ENCODE data around the gene FHOD3. TPM values are rescaled to one million over a fixed set of nuclear protein-coding genes. Genes with fewer than 3 reads are reported as not detected.
"Not testable (repeated sequence)": the region's sequence is repeated elsewhere in the genome, so short reads cannot be mapped to it uniquely, and the experiment has no call there.

FHOD3 gene
- total RNA-seq, 1 experiment from 2014 or later = 13.0 TPM

DNA sequence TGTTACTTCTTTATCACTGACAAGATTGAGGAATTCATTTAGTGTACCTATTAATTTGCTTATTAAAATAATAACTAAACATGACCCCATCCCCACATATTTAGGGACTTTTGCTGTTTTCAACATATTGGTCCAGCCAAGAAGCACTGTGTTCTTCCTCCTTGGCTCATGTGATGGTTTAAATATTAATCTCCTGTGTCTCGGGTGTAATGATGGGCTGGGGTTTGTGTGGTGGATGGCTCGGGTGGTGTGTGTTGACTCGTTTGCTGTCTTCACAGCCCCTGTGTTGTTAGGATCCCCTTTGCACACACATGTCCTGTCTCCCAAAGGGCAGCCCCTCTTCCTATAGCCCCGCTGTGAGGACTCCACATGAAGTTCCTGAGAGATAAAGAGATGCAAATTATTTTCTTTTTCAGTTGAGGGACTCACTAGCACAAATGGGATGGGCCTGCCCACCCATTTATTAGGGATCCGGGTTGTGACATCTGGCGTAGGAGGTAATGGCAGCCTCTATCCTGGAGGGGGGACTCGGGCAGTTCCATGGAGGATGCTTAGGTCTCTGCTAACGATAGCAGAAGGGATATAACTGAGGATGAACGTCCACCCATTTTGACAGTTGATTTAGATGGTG is 53.4 kb downstream of the FHOD3 start:
- no peak for DNase-seq (ENCODE audit: low spot score)

DNA sequence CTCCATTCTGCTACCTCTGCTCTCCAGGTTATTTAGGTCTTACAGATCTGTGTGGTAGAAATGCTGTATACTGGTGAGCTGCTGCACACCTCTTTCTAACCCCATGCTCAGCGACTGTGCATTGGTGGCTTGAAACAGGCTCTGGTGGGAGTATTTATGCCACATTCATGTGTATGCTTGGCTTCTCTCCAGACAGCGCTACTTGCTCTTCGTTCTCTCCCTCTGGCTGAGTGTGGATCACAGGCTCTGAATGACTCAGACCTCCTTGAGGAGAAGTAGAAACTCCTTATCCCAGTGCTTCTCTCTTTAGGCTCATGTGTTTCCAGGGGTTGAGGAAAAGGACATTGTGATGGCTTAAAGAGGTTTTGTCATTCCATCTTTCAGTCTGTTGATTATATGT is 54.9 kb downstream of the FHOD3 start:
- peak; percentile 82 for DNase-seq (ENCODE audit: low spot score)

- no peak for DNase-seq (ENCODE audit: low spot score)
Observed at GRCh38 chr18:36354989-36355388, 57.5 kb downstream of the FHOD3 start.

- DNase-seq (ENCODE audit: low spot score) = no peak
Observed at GRCh38 chr18:36355511-36355910, 58.0 kb downstream of the FHOD3 start.

DNA sequence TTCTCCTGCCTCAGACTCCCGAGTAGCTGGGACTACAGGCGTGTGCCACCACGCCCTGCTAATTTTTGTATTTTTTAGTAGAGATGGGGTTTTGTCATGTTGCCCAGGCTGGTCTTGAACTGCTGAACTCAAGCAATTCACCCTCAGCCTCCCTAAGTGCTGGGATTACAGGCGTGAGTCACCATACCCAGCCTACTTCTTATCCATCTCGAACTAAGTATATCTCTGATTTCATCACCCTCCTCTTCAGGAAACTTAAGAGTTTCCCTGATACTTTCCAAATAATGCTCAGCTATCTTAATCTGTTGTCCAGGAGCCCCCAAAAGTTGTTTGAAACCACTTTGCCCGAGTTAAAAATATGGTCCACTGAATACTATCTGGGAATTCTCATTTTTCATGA is 59.2 kb downstream of the FHOD3 start:
- DNase-seq (ENCODE audit: low spot score) = not testable (repeated sequence)

DNA sequence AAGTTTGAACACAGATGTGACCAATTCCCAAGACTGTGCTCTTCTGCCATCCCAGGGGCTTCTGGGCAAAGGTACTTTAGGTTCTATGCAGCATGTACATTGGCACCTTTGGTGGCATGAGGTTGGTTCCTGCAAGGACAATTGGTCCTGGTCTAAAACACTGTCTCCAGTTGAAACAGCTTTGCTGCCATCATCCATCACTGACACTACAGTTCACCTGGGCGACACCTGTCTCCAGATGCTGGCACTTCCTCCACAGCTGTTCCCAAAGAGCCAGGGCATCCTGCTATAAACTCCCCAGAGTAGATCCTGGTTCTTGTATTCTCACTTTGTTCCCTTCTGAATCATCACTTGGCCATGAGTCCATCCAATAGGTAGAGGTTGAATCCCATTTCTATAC is 60.6 kb downstream of the FHOD3 start:
- DNase-seq (ENCODE audit: low spot score) = no peak

DNA sequence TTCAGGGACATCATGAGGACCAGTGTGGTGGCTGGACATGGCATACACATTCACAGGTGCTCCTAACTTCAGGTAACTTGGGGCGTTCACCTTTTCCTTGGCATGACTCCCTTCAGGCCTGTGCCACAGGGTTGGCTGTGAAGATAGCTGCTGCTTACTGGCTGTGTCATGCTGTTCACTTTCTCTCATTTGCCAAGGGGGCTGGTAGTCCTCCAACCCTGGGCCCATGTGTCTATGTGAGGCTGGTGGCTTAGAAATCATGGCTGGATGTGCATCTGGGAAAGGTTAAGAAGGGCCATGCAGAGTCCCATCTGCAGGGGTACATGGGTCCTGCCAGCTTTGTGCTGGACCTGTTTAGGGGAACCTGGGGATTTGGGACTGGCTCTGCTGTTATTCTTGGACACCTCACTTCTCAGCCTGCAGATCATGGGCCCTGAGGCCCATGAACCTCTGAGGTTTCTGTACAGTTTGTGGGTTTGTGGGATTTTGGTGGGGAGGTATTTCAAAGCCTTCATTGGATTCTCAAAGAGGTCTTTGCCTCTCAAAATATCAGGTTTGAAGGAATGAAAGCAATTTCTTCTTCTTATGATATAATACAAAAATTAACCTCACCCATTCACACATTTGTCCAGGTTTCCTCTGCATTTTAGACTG is 62.9 kb downstream of the FHOD3 start:
- DNase-seq (ENCODE audit: low spot score) = no peak

DNA sequence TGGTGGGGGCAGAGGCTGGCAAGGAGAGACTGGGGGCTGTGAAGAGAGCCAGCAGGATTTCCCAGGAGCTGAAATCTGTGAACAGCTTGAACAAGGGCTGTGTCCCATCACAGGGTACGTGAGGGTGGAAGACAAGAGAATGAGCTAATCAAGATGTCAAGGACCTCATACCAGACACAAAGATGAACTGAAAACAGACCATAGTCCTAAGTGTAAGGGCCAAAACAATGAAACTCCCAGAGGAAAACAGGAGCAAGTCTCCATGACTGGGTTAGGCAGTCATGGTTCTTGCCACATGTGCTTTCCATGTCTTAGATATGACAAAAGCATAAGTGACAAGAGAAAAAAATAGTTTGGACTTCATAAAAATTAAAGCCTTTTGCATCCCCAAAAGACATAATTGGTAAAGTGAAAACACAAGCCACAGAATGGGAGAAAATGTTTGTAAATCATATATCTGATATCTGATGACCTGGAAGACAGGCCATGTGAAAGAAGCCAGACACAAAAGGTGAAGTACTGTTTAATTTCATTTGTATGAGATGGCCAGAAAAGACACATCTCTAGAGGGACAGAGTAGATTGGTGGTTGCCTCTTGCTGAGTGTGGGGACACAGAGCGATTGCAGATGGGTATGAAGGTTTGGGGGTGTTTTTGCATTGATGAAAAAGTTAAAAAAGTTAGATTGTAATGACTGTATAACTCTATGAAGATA is 67.6 kb downstream of the FHOD3 start:
- no peak for DNase-seq (ENCODE audit: low spot score)

DNA sequence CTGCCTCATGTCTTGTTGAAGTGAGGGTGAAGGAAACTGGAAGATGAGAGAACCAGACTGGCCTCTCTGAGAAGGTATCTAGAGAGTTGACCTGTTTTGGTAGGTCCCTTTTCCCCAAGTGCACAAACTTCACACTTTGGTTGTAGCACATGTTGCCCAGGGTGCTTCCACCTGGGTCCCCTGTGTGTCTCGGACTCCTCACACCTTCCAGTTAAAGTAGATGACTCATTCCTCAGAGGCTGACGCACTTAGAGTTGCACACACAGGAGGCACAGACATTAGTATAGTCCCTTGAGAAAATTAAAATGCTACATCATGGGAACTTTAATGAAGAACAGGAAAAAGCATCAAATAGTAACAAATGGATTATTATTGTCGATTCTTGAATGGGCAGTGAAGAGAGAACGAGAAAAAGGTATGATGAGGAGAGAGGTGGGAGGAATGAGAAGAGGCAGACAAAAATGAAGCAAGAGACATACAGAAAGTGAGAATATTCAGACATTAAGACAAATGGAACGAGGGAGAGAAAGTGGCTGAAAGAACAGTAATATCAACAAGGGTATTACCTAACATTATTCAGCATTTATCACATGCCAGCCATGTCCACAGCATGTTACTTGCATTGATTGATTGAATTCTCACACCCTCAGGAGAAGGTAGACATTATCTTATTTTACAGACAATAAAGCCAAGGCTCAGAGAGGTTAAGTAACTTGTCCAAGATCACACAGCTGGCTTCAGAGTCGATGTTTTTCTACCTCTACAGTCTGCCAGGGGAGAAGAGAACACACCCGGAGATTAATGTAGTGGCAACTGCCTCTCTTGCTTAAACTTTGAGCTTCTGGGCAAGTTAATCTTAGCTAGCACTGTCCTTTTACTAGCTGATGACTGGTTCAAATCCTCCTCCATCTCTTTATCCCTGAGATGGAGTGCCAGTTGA is 68.6 kb downstream of the FHOD3 start:
- DNase-seq (ENCODE audit: low spot score) = no peak

DNA sequence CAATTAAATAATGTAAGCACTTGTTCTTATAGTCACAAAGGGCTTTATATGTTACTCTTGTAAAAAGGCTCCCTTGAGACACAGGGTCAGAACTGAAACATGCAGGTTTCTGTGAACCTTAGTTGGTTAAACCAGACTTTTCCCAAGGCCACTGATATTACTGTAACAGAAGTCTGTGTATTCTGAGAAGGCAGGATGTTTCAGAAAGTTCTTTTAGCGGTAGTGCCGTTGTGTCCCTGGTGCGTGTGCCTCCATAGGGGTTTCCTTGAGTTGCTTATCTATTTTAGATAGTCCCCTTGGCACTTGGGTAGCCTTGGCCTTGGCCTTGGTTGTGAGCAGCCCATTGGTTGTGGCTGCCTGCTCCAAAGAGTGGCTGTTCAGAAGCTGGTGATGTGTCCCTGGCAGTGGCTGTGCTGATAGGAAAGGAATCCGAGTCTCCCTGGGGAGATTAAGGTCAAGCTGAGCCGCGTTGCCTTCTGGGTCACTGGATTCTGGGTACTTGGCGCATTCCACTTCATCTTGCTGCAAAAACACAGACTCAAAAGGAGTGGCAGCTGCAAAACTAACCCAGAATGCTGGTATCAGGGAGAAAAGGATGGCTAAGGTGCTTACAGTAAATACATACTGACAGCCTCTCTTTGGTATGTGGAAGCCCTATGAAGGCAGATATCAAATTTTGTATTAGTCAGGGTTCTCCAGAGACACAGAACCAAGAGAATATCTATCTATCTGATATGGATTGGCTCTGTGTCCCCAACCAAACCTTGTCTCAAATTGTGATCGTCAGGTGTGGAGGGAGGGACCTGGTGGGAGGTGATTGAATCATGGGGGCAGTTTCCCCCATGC is 69.7 kb downstream of the FHOD3 start:
- no peak for DNase-seq (ENCODE audit: low spot score)

DNA sequence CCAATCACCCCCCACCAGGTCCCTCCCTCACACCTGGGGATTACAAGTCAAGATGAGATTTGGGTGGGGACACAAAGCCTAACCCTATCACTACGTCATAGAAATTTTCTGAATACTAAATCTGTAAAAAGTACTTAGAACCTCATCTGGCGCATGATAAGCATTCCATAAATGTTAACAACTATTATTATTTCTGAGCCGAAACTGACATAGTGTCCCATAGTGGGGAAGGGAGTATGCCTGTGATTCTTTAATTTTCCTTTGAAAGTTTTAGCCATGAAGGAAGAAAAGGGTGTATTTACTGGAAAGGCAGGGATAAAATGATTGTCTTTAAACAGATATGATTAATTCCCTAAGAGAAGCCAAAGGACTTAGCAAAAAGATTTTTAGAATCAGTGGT is 71.4 kb downstream of the FHOD3 start:
- no peak for DNase-seq (ENCODE audit: low spot score)

DNA sequence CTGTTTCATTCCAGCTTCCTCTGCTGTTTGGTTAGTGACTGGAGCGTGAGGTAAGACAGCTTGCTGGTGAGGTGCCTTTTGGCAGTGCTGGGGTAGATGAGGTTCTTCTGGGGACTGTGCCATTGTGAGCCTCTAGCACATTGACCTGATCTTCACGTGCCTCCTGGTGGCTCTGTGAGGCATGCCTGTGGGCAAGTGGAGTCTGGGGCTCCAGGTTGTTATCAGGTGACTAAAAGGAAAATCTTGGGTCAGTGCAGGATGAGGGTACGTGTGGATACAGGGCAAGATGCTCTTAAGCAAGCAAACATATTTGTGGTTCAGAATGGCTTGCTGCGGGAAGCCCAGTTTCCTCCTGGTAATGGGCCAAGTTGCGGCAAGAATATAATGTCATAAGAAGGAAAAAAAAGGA is 75.4 kb downstream of the FHOD3 start:
- DNase-seq (ENCODE audit: low spot score) = peak; percentile 62

GRCh38 chr18:36374262-36374661 is 76.7 kb downstream of the FHOD3 start:
- no peak for DNase-seq (ENCODE audit: low spot score)

- DNase-seq (ENCODE audit: low spot score) = no peak
Observed at GRCh38 chr18:36375118-36375517, 77.6 kb downstream of the FHOD3 start.

DNA sequence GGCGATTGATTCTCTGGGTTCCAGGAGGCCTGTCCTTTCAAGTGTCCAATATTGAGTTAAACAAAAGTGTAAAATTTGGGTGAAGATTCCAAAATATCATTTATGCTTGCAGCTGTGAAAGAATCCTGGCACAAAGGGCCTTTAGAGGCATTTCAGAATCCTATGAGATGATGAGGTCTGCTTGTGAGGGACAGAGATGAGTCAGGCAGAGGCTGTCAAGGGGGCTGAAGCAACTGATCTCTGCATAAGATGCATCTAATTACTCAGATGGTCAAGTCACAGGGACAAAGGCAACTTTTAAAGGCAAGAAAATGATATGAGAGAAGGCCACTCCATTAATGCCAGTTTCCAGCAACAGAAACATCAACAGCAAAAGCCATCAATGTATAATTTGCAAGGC is 78.8 kb downstream of the FHOD3 start:
- DNase-seq (ENCODE audit: low spot score) = no peak

- DNase-seq (ENCODE audit: low spot score) = no peak
Observed at GRCh38 chr18:36377626-36378025, 80.1 kb downstream of the FHOD3 start.

DNA sequence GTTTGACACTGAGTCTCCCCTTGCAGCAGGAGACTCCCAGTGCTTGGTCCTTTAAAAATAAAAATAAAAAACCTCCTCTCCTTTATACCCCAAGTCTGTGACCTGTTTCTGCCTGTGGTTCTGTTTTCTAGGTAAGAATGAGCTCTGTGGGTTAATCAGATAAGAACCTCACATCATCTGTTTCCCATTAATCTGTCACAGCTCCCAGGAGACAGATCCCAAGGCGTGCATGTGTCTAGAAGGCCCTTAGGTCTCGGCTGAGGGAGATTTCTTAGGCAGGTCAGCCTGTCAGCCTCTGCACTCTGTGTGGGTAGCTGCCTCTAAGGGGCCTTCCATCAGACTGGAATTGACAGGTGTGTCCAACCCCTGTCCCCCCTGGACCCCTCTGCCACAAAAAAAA is 80.7 kb downstream of the FHOD3 start:
- DNase-seq (ENCODE audit: low spot score) = no peak

- DNase-seq (ENCODE audit: low spot score) = no peak
Observed at GRCh38 chr18:36379435-36379984, 82.0 kb downstream of the FHOD3 start.

DNA sequence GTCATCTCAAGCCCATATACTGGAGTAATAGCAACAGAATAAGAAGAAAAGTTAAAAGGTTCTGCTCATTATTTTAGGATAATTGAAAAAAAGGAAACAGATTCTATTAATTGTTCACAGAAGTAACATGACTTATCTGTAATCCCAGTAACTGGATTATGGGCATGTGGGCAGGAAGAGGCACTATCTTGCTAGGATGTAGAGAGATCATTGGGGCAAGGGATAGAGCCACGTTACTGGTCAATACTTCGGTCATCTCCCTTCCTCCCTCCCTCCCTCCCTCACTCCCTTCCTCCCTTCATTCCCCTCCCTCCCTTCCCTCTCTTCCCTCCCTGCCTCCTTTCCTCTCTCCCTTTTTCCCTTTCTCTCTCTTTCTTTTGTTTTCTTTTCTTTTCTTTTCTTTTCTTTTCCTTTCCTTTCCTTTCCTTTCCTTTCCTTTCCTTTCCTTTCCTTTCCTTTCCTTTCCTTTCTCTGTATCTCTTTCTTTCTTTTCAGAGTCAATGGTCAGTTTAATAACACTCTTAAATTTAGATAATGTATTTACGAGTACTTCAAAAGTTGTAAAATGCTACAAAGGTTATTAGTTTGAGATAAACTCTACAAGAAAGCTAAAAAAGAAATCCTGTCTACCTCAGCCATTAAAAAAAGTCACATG is 82.8 kb downstream of the FHOD3 start:
- no peak for DNase-seq (ENCODE audit: low spot score)

DNA sequence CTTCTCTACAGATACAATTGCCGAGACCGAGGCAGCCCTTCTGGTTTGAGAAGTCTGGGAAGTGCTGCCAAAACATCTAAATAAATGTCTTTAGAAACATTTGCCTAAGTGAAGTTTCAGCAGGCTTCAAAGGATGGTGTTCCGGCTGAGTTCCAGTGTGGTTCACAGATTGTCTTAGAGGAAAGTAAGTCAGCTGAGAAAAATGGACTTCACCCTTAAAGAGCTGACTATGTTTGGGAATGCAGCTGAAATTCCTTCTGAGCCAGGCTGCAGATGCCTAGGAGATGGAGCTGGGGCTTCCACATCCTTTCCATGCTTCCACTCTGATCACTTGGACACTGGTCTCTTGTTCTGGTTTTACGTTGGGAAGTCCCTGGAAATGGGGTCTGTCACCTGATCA is 83.6 kb downstream of the FHOD3 start:
- DNase-seq (ENCODE audit: low spot score) = no peak
